HCT116 (cell line): Measurements from ENCODE around the gene SERPINE3.

Experiments
- CEBPB ChIP-seq: IDR thresholded peaks from 2 replicates; pipeline ENCODE4 v1.6.1; 2012; ENCODE audit warnings: low read depth
- EGR1 ChIP-seq: IDR thresholded peaks from 2 replicates; pipeline ENCODE4 v1.6.1; 2012; ENCODE audit warnings: low read depth
- ELF1 ChIP-seq: IDR thresholded peaks from 2 replicates; pipeline ENCODE4 v1.6.1; 2012; ENCODE audit warnings: low read depth, borderline replicate concordance
- EZH2 ChIP-seq: fragments of 200-600 bp; sonication (generic); IDR thresholded peaks from 2 replicates; pipeline ENCODE4 v1.6.1; 2017; ENCODE audit warnings: antibody characterized with exemption, mixed run types
- EZH2phosphoT487 ChIP-seq: fragments of 200-600 bp; IDR thresholded peaks from 2 replicates; pipeline ENCODE4 v1.6.1; 2018; ENCODE audit warnings: antibody characterized with exemption, borderline replicate concordance
- JUND ChIP-seq: IDR thresholded peaks from 2 replicates; pipeline ENCODE4 v1.6.1; 2012
- POLR2A ChIP-seq: IDR thresholded peaks from 2 replicates; pipeline ENCODE4 v1.7.0; 2011; ENCODE audit warnings: borderline replicate concordance; ENCODE audit not compliant: insufficient read depth, insufficient read length; ENCODE audit errors: extremely low read depth
- POLR2AphosphoS5 ChIP-seq: IDR thresholded peaks from 2 replicates; pipeline ENCODE4 v1.6.1; 2011; ENCODE audit warnings: mild to moderate bottlenecking, low read depth, low read length, moderate library complexity
- RAD21 ChIP-seq: IDR thresholded peaks from 2 replicates; pipeline ENCODE4 v1.6.1; 2012; ENCODE audit warnings: low read depth, mild to moderate bottlenecking
- SIN3A ChIP-seq: IDR thresholded peaks from 2 replicates; pipeline ENCODE4 v1.6.1; 2012; ENCODE audit warnings: low read depth
- SP1 ChIP-seq: IDR thresholded peaks from 2 replicates; pipeline ENCODE4 v1.6.1; 2012; ENCODE audit warnings: low read depth
- YY1 ChIP-seq: IDR thresholded peaks from 2 replicates; pipeline ENCODE4 v1.6.1; 2011; ENCODE audit warnings: low read length, low read depth, moderate library complexity, mild to moderate bottlenecking; ENCODE audit not compliant: insufficient replicate concordance; ENCODE audit errors: extremely low read depth
- ZNF274 ChIP-seq: fragments of 200-500 bp; sonication (Bioruptor generic); IDR thresholded peaks from 2 replicates; pipeline ENCODE4 v1.6.1; 2014; ENCODE audit warnings: mild to moderate bottlenecking, low read depth, low read length, inconsistent platforms
- TF ChIP-seq, protein P1 (sequence below), 3 experiments: fragments of 200-600 bp in 1 of 3; sonication (generic) in 1 of 3; IDR thresholded peaks in 2 of 3; conservative IDR thresholded peaks in 1 of 3; 2 replicates each; pipeline ENCODE4 v1.5.1; 2012 to 2017; ENCODE audit warnings: low read depth in 2 of 3, low read length in 2 of 3, antibody characterized with exemption in 1 of 3, borderline replicate concordance in 1 of 3, control low read depth in 1 of 3, mild to moderate bottlenecking in 1 of 3, mixed read lengths in 1 of 3, mixed run types in 1 of 3, moderate library complexity in 1 of 3; ENCODE audit not compliant: insufficient read depth in 1 of 3

DNA sequence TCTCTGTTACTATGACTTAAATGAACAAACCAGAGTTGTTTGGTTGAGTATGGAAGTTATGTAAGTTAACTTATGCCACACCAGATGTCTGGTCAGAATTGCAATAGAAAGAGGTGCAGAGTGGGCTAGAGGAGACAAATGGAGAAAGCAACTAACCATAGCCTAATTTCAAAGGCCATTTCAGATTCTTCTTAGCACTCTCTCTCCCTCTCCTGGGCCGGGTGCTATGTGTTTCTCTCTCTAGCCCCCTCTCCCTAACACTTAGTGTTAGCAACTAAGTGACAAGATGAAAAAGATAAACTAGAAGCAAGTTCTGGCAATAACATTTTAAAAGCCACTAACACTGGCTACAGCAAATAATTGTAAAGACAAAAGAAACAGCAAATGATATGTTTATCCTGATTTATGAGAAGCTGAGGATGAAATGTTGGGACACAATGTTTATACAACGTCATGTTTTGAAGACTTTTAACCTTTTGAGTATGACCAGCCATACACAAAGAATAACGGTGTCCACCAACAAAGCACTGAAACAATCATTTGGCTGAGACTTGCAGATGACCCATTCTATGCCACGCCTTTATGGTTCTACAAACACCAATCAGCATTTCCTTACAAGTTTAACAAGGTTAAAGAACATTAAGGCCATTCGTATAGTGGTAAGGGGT, 18.6 kb downstream of the SERPINE3 start:
- TF ChIP-seq SP1 (no peak), CEBPB (no peak), POLR2A (no peak), POLR2AphosphoS5 (no peak), EZH2 (no peak), JUND (no peak), RAD21 (no peak), EZH2phosphoT487 (no peak), SIN3A (no peak), YY1 (no peak), ZNF274 (no peak), EGR1 (no peak), ELF1 (no peak)
- TF ChIP-seq, protein P1, sequence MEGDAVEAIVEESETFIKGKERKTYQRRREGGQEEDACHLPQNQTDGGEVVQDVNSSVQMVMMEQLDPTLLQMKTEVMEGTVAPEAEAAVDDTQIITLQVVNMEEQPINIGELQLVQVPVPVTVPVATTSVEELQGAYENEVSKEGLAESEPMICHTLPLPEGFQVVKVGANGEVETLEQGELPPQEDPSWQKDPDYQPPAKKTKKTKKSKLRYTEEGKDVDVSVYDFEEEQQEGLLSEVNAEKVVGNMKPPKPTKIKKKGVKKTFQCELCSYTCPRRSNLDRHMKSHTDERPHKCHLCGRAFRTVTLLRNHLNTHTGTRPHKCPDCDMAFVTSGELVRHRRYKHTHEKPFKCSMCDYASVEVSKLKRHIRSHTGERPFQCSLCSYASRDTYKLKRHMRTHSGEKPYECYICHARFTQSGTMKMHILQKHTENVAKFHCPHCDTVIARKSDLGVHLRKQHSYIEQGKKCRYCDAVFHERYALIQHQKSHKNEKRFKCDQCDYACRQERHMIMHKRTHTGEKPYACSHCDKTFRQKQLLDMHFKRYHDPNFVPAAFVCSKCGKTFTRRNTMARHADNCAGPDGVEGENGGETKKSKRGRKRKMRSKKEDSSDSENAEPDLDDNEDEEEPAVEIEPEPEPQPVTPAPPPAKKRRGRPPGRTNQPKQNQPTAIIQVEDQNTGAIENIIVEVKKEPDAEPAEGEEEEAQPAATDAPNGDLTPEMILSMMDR (IDR thresholded peaks at IDR 0.05 in 2 of 3, conservative IDR thresholded peaks at IDR 0.05 in 1 of 3; ENCODE audit: borderline replicate concordance in 1 of 3, insufficient read depth in 1 of 3, low read depth in 2 of 3, low read length in 2 of 3) = no peak
